ENCODE results near the gene HOXB7. TPM values are rescaled to one million over a fixed set of nuclear protein-coding genes. Genes with fewer than 3 reads are reported as not detected.
A peak's percentile ranks its signal among the peaks of the same experiment; 100 is the strongest.

The HOXB7 gene
- total and polyA plus RNA-seq, 9 donors = 0.23 to 6.9 (median 1.3) TPM

DNA sequence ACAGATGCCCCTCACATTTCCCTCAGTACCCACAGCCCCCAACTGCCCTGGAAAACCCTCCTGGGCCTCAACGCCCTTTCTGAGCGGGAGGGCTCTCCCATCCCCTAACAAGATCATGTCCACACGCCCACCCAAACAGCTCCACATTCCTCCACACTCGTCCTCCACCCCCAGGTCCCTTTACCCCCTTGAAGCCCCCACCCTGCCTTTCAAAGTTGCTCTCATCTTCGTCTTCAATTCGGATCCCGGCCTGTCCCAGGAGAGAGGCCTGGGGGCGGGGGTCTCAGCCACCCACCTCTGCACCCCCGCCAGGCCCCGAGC lies 47.0 kb downstream of the HOXB7 start:
- no peaks in the 10 kb centered on the region for H3K36me3 ChIP-seq
- WGBS, 3 donors = 11 to 28% (median 12%) methylated on average over 10 of the region's 10 CpGs

DNA sequence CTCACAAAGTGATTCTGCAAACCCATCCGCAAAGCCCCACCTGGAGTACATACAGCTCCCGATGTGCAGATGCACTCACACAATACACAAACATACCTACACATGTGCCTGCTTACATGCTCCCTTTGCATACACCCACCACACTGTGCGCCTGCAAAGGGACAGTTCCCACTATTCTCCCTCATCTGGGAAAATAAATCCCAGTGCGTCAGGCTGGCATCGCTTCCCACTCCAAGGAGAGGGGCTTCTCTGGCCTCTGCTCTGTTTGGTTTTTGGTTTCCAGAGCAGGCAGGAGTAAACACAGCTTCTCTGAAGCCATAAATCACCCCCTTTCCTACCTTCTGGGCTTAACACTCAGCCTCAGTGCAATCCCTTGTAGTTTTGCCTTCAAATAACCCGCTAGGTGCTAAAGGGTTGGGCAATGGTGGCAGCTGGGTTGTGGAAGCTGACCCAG lies 47.4 kb downstream of the HOXB7 start:
- WGBS, 3 donors = 28 to 68% (median 41%) methylated on average over 6 of the region's 6 CpGs
- H3K27ac ChIP-seq = no peak overlapping the region
- H3K4me3 ChIP-seq = no peak overlapping the region
- no peaks in the 10 kb centered on the region for H3K4me1 ChIP-seq (ENCODE audit: insufficient read depth)
- no peaks in the 10 kb centered on the region for H3K27me3 ChIP-seq
- TF ChIP-seq POLR2A (IDR thresholded peaks at IDR 0.05) (no peak), EP300 (IDR thresholded peaks at IDR 0.05) (no peak)
- TF ChIP-seq, protein P1, sequence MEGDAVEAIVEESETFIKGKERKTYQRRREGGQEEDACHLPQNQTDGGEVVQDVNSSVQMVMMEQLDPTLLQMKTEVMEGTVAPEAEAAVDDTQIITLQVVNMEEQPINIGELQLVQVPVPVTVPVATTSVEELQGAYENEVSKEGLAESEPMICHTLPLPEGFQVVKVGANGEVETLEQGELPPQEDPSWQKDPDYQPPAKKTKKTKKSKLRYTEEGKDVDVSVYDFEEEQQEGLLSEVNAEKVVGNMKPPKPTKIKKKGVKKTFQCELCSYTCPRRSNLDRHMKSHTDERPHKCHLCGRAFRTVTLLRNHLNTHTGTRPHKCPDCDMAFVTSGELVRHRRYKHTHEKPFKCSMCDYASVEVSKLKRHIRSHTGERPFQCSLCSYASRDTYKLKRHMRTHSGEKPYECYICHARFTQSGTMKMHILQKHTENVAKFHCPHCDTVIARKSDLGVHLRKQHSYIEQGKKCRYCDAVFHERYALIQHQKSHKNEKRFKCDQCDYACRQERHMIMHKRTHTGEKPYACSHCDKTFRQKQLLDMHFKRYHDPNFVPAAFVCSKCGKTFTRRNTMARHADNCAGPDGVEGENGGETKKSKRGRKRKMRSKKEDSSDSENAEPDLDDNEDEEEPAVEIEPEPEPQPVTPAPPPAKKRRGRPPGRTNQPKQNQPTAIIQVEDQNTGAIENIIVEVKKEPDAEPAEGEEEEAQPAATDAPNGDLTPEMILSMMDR (IDR thresholded peaks at IDR 0.05) = no peak
- no peaks in the 10 kb centered on the region for H3K36me3 ChIP-seq
- no peaks in the 10 kb centered on the region for H3K9me3 ChIP-seq
- intact Hi-C loops (cut with DNase I) = no loop called here
- no peak for DNase-seq

More for the DNA sequence above, 47.0 kb downstream of the HOXB7 start:
- Histone ChIP-seq H3K27me3 (no peaks in the 10 kb centered on the region), H3K4me3 (peak overlapping the region; percentile 32), H3K4me1 (ENCODE audit: insufficient read depth) (no peaks in the 10 kb centered on the region), H3K9me3 (no peaks in the 10 kb centered on the region), H3K27ac (no peak overlapping the region)
- no peak for DNase-seq
- TF ChIP-seq EP300 (IDR thresholded peaks at IDR 0.05) (no peak), POLR2A (IDR thresholded peaks at IDR 0.05) (no peak)
- TF ChIP-seq, protein P1 (IDR thresholded peaks at IDR 0.05) = no peak
- intact Hi-C loops (cut with DNase I) = no loop called here

DNA sequence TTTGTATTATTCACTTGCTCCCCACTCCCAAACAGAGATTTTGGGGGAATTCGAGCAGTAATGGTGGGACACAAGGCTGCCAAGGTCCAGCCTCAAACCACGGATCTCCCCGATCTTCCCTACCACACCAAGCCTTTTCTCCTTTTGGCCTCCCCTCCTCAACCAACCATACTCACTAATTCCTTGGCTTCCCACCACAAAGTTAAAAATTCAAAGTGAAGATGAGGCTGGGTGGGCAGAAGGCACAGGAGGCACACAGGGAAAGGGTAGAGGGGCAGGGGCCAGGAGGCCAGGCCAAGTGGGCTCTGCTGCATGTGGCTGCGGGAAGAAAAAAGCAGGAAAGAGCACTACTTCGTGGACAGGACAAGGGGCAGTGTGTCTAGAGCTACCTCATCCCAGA lies 47.9 kb downstream of the HOXB7 start:
- no peaks in the 10 kb centered on the region for H3K9me3 ChIP-seq
- no peaks in the 10 kb centered on the region for H3K36me3 ChIP-seq
- no peaks in the 10 kb centered on the region for H3K27me3 ChIP-seq
- no peak for DNase-seq
- WGBS, 3 donors = 40 to 68% (median 43%) methylated on average over 5 of the region's 5 CpGs
- TF ChIP-seq, protein P1 (IDR thresholded peaks at IDR 0.05) = no peak
- TF ChIP-seq EP300 (IDR thresholded peaks at IDR 0.05) = no peak
- TF ChIP-seq POLR2A (IDR thresholded peaks at IDR 0.05) = no peak
- no peak overlapping the region for H3K27ac ChIP-seq
- H3K4me1 ChIP-seq (ENCODE audit: insufficient read depth) = no peaks in the 10 kb centered on the region
- no peak overlapping the region for H3K4me3 ChIP-seq
- intact Hi-C loops (cut with DNase I) = no loop called here

DNA sequence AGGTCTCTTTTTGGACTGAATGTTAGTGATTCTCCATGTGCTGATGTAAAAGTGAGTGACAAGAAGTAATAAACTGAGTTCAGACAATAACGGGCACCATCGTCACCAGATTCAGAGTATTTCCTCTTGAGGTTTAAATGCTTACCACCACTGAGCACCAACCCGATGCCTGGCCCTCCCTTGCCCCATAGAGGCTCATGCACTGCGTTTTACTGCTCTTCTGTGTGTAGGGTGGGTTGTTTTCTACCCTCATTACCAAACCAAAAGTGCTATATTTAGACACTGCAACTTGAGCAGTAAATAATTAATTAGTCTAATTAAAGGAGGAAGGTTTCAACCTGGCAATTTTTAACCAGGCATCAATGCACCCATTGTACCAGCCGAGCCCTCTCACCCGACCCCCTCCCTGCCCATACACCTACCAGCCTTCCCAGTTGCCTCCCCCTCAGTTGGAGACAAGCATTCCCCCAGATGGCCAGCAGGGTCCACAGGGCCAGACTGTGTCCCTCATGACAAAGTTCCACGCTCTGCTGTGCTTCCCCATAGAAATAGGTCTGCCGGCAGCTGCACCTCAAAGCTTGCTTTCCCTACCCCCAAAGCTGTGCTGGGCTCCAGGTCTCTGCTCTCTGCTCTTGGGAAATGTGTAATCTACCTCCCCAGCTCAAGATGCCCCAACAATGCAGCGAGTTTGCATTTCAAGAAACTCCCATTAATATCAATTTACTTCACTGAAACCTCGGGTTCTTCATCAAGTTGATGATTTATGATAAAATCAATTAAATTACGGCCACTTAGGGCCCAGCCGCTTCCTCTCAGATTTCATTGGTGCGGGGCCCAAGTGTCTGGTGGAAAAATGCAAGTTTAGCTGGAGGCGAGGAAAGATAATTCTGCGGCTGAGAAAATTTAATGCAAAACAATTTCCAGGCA lies 48.7 kb downstream of the HOXB7 start:
- Histone ChIP-seq H3K27ac (no peak overlapping the region), H3K4me3 (no peak overlapping the region), H3K36me3 (no peaks in the 10 kb centered on the region), H3K27me3 (no peaks in the 10 kb centered on the region), H3K9me3 (no peaks in the 10 kb centered on the region), H3K4me1 (ENCODE audit: insufficient read depth) (no peaks in the 10 kb centered on the region)
- WGBS, 3 donors = 43 to 75% (median 48%) methylated on average over 15 of the region's 15 CpGs
- no peak for TF ChIP-seq POLR2A (IDR thresholded peaks at IDR 0.05)
- TF ChIP-seq, protein P1 (IDR thresholded peaks at IDR 0.05) = no peak
- no peak for TF ChIP-seq EP300 (IDR thresholded peaks at IDR 0.05)
- DNase-seq = no peak
- intact Hi-C loops (cut with DNase I) = no loop called here
